Brain microvascular endothelial cell (primary cell): ENCODE data around the gene PTPRN2.
"Not testable (repeated sequence)": the region's sequence is repeated elsewhere in the genome, so short reads cannot be mapped to it uniquely, and the experiment has no call there.

Experiments
- DNase-seq: peaks from one replicate; pipeline ENCODE4 v3.0.0-alpha.2; 2020
- H3K27ac ChIP-seq: fragments of 250-450 bp; sonication (Bioruptor Pico); 2 replicates; pipeline ENCODE4 v1.5.1; 2020; ENCODE audit warnings: mild to moderate bottlenecking, moderate library complexity
- H3K27me3 ChIP-seq: fragments of 250-450 bp; sonication (Bioruptor Pico); replicated peaks from 2 replicates; pipeline ENCODE4 v1.5.1; 2020; ENCODE audit warnings: mild to moderate bottlenecking
- H3K36me3 ChIP-seq: fragments of 250-450 bp; sonication (Bioruptor Pico); replicated peaks from 2 replicates; pipeline ENCODE4 v1.5.1; 2020; ENCODE audit warnings: mild to moderate bottlenecking
- H3K4me3 ChIP-seq: 2 replicates; pipeline ENCODE4 v1.5.1; 2011; ENCODE audit warnings: low read depth, mild to moderate bottlenecking, control low read depth, low read length, moderate library complexity
- CTCF ChIP-seq: IDR thresholded peaks from 2 replicates; pipeline ENCODE4 v1.5.1; 2011; ENCODE audit warnings: low read depth, mild to moderate bottlenecking, moderate library complexity, low read length, control low read depth, inconsistent platforms; ENCODE audit errors: missing control alignments
- in situ Hi-C: cut with HindIII; loops from 2 replicates; pipeline ENCODE4 v1.10.0; 2017; ENCODE audit warnings: low sequenced_read_pairs, low pct_ligation_motif_present

Gene PTPRN2

DNA sequence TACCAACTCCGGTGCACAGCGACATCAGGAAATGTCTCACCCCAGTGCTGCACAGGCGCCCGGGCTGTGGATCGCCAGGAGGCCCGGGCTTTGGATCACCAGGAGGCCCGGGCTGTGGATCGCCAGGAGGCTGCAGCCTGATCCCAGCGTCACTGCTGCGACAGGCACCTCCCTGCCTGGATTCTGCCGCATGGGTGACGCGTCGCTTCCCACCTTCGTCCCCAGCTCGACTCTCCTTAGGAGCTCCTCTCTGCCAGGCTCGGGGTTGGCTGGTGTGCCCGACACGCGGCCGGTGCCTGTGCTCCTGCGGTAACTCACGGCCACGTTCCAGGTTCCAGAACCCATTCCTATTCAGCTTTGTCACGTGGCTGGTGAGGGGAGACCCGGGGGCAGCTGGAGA lies 993.3 kb downstream of the PTPRN2 start:
- no peak for TF ChIP-seq CTCF
- Histone ChIP-seq H3K36me3 (no peaks in the 10 kb centered on the region), H3K4me3 (no peak overlapping the region), H3K27ac (no peak overlapping the region), H3K27me3 (no peaks in the 10 kb centered on the region)
- no peak for DNase-seq
- in situ Hi-C loops = no loop called here

GRCh38 chr7:157593541-157593940 lies 994.1 kb downstream of the PTPRN2 start:
- no peak for TF ChIP-seq CTCF
- no peak for DNase-seq
- in situ Hi-C loops = no loop called here
- H3K36me3 ChIP-seq = no peaks in the 10 kb centered on the region
- H3K4me3 ChIP-seq = no peak overlapping the region
- no peak overlapping the region for H3K27ac ChIP-seq
- H3K27me3 ChIP-seq = no peaks in the 10 kb centered on the region

- in situ Hi-C loops, H3K27me3 ChIP-seq, DNase-seq, H3K4me3 ChIP-seq, H3K27ac ChIP-seq, H3K36me3 ChIP-seq: not testable (repeated sequence)
Measured at GRCh38 chr7:157592636-157593320, 994.8 kb downstream of the PTPRN2 start.

DNA sequence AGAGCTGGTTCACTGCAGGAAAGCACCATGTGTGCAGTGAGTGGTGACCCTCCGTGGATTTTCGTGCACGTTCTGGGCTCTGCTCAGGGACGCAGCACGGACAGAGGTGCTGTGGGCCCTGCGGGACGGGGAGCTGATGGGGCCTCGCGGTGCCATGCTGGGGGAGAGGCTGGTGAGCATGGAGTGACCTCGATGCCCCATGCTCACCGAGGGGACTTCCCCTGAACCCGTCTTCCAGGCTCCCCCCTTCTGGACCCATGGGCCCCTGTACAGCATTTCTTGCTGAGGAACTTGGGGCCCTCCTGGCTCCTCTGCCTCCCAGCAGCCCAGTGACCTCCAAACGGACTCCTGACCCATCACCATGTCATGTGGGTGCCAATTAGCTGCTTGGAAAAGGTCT lies 997.1 kb downstream of the PTPRN2 start:
- H3K36me3 ChIP-seq = no peaks in the 10 kb centered on the region

GRCh38 chr7:157589680-157590079 lies 997.9 kb downstream of the PTPRN2 start:
- TF ChIP-seq CTCF = no peak
- no peaks in the 10 kb centered on the region for H3K27me3 ChIP-seq
- in situ Hi-C loops = no loop called here
- no peak overlapping the region for H3K27ac ChIP-seq
- no peaks in the 10 kb centered on the region for H3K36me3 ChIP-seq
- no peak overlapping the region for H3K4me3 ChIP-seq
- DNase-seq = no peak

More for the DNA sequence above, 997.1 kb downstream of the PTPRN2 start:
- Histone ChIP-seq H3K27me3 (no peaks in the 10 kb centered on the region), H3K27ac (no peak overlapping the region), H3K4me3 (no peak overlapping the region)
- in situ Hi-C loops = no loop called here
- no peak for DNase-seq
- no peak for TF ChIP-seq CTCF

DNA sequence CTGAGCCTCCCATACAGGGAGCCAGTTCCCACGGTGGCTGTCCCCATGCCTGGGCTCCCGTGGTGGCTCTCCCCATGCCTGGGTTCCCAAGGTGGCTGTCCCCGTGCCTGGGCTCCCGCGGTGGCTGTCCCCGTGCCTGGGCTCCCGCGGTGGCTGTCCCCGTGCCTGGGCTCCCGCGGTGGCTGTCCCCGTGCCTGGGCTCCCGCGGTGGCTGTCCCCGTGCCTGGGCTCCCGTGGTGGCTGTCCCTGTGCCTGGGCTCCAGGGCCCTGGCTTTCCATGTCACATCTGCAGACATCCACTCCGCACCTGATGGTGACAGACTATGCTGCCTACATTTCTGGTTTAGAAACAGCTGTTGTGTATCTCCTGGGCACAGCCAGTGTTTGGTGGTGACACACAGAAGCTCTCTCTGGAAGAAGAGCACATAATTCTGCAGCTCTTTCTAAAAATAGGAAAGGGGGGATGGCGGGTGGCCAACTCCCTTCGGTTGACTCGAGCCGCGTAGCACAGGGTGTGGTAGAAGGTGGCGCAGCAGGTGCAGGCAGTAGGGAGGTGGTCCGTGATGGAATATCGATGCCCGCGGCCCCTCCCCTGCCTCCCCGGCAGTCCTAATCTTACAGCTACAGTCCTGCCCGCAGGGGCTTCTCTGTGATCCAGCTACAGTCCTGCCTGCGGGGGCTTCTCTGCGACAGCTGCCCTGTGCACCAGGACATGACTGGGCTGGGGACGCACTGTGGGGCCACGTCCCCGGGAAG lies 999.6 kb downstream of the PTPRN2 start:
- H3K36me3 ChIP-seq = no peaks in the 10 kb centered on the region
- no peak for DNase-seq
- no peaks in the 10 kb centered on the region for H3K27me3 ChIP-seq
- TF ChIP-seq CTCF = no peak
- no peak overlapping the region for H3K27ac ChIP-seq
- in situ Hi-C loops = no loop called here
- no peak overlapping the region for H3K4me3 ChIP-seq
